OCI-LY7 (cell line): ENCODE results near the gene PDE9A.

ENCODE experiments used
- CTCF ChIP-seq: fragments of 200-600 bp; sonication (generic); conservative IDR thresholded peaks from 2 replicates; pipeline ENCODE4 v1.5.1; 2014; ENCODE audit warnings: mild to moderate bottlenecking, antibody characterized with exemption, low read length, moderate library complexity, mixed read lengths
- EZH2phosphoT487 ChIP-seq: fragments of 200-600 bp; sonication (generic); IDR thresholded peaks from 2 replicates; pipeline ENCODE4 v1.6.1; 2018; ENCODE audit warnings: low read depth, borderline replicate concordance, mild to moderate bottlenecking, mixed run types, antibody characterized with exemption, low read length, moderate library complexity, mixed read lengths

GRCh38 chr21:42695697-42696380, 42.4 kb downstream of the PDE9A start:
- TF ChIP-seq CTCF (no peak), EZH2phosphoT487 (no peak)
